Coronary artery (tissue), 2 donors: ENCODE data around the gene COIL.

ENCODE experiments used
- DNase-seq: peaks from one replicate; pipeline ENCODE4 v3.0.0-alpha.2; 2017; ENCODE audit warnings: low spot score
- H3K27ac ChIP-seq, 2 donors: fragments of 200-600 bp; sonication (generic); one replicate each; pipeline ENCODE4 v1.5.1; 2016 to 2019
- H3K4me3 ChIP-seq: fragments of 200-600 bp; sonication (generic); 2 replicates; pipeline ENCODE4 v1.5.1; 2016; ENCODE audit warnings: mild to moderate bottlenecking, moderate library complexity
- TF ChIP-seq, protein P1 (sequence below): fragments of 200-600 bp; sonication (generic); IDR thresholded peaks from one replicate; pipeline ENCODE4 v1.5.1; 2019; ENCODE audit warnings: antibody characterized with exemption

Gene COIL

DNA sequence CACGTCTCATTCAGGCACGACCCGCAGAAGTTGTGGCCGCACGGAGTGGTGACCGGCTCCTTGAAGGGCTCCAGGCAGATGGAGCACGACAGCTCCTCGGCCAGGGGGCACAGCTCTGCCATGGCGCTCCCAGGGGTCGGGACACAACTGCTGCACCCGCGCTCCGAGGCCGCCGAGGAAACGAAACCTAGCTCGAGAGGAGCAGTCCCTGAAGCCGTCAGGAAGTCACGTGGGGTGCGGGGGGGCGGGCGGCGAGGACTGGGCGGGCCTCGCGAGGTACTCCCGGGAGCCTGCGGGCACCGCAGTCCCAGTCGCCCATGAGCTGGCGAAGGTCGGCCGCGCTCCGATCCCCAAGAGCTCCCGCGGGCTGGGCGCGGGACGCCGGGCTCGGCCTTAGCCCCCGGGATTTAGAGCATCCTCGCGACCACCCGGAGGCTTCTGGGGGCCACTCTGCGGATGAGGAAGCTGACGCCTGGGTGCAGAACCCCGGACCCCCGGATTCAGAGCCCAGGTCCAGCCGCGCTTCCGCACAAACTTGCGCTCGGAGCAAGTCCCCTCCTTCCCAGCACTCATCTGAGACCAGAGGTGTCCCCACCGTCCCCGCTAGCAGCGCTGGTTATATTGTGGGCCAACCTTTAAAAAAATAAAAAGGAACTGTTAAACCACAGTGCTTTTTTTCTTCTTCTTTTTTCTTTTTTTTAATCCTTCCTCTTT, 46.8 kb downstream of the COIL start, which contains the start of gene TRIM25:
TRIM25 (minus strand) TSS at position 183 of the 714 bp plus-strand sequence; CDS start at position 122, 61 bp downstream.
- Histone ChIP-seq H3K4me3 (peak within 1 kb of the TSS; percentile 94), H3K27ac (peak within 1 kb of the TSS; percentile 83 to 90)
- peak; percentile 98 for DNase-seq
- TF ChIP-seq, protein P1, sequence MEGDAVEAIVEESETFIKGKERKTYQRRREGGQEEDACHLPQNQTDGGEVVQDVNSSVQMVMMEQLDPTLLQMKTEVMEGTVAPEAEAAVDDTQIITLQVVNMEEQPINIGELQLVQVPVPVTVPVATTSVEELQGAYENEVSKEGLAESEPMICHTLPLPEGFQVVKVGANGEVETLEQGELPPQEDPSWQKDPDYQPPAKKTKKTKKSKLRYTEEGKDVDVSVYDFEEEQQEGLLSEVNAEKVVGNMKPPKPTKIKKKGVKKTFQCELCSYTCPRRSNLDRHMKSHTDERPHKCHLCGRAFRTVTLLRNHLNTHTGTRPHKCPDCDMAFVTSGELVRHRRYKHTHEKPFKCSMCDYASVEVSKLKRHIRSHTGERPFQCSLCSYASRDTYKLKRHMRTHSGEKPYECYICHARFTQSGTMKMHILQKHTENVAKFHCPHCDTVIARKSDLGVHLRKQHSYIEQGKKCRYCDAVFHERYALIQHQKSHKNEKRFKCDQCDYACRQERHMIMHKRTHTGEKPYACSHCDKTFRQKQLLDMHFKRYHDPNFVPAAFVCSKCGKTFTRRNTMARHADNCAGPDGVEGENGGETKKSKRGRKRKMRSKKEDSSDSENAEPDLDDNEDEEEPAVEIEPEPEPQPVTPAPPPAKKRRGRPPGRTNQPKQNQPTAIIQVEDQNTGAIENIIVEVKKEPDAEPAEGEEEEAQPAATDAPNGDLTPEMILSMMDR, result no peak

DNA sequence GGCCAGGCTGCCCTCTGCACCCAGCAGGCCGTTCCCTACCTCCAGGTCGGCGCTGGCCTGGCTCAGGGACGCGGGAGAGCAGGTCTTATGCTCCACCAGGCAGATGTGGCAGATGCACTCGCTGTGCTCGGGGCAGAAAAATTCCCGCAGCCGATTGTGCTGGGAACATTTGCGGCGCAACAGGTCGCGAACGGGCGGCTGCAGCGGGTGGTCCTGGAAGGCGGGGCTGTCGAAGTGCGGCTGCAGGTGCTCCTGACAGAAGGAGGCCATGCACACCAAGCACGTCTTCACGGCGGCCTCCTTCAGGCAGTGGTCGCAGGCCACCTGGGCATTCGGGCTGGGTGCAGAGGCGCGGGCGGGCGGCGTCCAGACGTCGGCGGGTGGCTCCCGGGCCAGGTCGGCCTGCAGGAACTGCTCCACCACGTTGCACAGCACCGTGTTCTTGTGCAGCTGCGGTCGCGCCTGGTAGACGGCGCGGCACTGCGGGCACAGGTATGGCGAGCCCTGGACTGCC, 47.4 kb downstream of the COIL start:
- Histone ChIP-seq H3K4me3 (peak overlapping the region; percentile 94), H3K27ac (peak overlapping the region; percentile 83 to 90)
- DNase-seq, result no peak
- TF ChIP-seq, protein P1, result no peak

DNA sequence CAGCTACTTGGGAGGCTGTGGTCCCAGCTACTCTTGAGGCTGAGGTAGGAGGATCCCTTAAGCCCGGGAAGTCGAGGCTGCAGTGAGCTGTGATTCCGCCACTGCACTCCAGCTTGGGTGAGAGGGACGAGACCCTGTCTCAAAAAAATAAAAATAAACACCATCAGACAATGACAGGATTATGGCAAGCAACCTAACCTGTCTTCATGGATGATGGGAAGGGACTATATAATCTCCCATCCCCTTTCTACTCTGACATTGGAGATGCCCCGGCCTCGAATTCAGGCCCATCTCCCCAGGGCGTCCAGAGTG, 47.9 kb downstream of the COIL start:
- H3K4me3 ChIP-seq, result peak overlapping the region; percentile 94
- H3K27ac ChIP-seq, result peak overlapping the region; percentile 83 to 90
- TF ChIP-seq, protein P1, result no peak
- DNase-seq, result no peak

DNA sequence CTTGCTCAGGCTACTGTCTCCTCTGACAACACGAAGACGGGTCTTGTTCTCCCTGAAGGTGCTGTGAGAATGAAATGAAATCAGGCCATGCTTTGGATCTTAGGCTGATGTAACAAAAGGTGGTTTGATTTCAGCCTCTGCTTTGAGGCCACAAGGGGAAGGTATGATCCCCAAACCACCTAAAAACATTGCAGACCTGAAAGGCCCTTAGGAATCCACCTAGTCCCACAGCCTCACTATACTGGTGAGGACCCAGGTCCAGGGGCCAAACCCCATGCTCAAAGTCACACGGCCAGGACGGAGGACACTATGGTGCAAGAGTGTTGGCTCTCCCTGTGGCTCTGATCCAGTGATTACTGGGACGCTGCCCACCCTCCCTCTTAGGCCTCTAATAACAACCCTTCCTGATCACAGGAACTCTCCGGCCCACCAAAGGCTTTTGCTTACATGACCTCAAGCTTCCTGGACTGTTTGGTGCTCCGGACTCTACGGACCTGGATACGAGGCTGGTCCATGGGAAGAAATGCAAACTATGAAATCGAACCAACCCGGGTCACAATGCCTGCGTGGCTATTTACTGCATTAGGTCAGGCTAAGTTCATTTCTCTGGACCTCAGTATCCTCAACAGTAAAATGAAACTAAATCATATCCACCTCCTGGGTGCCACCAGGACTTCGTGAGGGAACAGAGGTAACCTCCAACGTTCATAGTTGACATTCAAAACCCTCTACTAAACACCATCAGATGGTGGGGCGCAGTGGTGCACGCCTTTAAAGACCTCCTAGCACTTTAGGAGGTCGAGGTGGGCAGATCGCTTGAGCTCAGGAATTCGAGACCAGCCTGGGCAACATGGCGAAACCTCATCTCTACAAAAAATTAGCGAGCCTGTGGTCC, 48.5 kb downstream of the COIL start:
- DNase-seq, result no peak
- Histone ChIP-seq H3K4me3 (peak overlapping the region; percentile 94), H3K27ac (peak overlapping the region; percentile 83 to 90)
- TF ChIP-seq, protein P1, result no peak

DNA sequence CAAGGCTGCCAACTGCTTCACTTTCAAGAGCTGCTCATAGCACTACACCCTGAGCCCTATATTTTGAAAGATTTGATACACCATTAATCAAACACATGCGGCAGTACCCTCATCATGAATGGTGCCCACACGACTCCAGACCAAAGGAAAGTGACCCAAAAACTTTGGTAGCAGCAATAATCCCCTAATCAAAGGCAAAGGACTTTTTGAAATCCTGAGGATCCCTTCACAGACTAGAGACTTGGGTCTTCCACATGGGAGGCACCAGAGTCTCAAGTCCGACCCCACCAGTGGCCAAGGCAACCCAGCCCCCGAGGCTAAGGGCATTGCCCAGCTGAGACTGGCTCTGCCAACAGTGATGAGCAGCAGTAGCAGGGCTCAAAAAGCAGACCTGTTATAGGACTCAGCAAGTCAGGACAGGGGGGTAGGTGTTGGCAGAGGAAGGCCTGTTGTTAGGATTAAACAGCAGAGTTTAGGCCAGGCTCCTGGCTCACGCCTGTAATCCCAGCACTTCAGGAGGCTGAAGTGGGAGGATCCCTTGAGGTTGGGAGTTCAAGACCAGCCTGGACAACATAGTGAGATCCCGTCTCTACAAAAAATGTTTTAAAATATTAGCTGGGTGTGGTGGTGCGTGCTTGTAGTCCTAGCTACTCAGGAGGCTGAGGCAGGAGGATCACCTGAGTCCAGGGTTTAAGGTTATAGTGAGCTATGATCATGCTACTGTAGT, 50.2 kb downstream of the COIL start:
- H3K4me3 ChIP-seq, result peak overlapping the region; percentile 18
- peak overlapping the region; percentile 25 to 38 for H3K27ac ChIP-seq
- DNase-seq, result no peak
- TF ChIP-seq, protein P1, result no peak

DNA sequence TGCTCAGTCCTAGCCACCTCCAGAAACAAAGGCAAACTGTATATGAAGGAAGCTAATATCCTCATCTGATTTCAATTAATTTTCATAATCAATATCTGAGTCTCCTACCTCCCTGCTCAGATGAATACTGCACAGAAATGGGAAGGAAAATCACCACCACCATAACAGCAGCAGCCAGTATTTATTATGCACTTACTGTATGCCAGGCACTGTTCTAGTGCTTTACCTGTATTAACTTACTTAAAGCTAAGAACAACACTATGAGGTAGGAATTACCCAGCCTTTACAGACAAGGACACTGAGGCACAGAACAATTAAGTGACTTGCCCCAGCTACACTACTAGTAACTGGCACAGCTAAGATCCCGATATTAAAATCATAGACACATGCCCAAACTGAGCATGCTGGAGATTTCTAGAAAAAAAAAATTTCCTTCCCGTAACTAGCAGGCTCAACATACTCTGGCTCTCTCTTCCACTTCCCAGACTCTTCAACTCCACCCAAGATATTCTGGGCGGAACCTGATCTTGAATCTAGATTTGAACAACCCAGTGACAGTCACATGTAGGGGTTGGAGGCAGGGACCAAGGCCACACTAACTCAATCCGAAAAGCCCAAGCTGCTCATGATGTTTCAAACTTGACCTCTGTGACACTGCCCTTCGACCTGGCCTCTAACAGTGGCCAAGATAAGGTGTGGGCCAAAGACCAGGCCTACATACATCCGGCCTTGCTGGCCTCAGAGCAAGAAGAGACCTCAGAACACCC, 50.9 kb downstream of the COIL start:
- TF ChIP-seq, protein P1, result no peak
- Histone ChIP-seq H3K27ac (peak overlapping the region; percentile 25 to 38), H3K4me3 (peak overlapping the region; percentile 15)
- DNase-seq, result no peak
